GM12875 (cell line): ENCODE results near the gene FRY.

Experiments
- H3K4me3 ChIP-seq: one replicate; pipeline ENCODE4 v1.5.1; 2011; ENCODE audit warnings: low read depth, low read length, control low read depth
- TF ChIP-seq, protein P1 (sequence below): IDR thresholded peaks from 2 replicates; pipeline ENCODE4 v1.5.1; 2011; ENCODE audit warnings: low read depth, mild to moderate bottlenecking, control low read depth, inconsistent platforms, low read length, moderate library complexity, borderline replicate concordance; ENCODE audit not compliant: insufficient read depth

FRY gene

DNA sequence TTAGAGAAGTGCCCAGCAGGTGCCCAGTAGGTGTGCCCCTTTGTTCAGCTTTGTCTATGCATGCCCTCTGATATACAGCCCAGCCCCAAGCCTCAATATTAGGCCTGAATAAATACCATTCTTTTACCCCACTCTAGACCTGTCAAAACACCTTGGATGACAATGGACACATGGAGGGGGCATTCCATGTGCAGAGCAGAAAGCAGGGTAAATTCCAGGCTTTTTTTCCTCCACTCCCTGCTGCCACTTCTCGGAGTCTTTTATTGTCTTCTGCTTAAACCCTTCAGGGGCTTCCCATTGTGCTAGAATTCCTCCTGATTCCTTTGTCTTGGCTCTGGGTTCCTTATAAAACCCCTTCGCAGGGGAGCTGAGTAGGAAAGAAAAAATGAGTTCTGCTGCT is 5.8 kb upstream of the FRY start:
- TF ChIP-seq, protein P1, sequence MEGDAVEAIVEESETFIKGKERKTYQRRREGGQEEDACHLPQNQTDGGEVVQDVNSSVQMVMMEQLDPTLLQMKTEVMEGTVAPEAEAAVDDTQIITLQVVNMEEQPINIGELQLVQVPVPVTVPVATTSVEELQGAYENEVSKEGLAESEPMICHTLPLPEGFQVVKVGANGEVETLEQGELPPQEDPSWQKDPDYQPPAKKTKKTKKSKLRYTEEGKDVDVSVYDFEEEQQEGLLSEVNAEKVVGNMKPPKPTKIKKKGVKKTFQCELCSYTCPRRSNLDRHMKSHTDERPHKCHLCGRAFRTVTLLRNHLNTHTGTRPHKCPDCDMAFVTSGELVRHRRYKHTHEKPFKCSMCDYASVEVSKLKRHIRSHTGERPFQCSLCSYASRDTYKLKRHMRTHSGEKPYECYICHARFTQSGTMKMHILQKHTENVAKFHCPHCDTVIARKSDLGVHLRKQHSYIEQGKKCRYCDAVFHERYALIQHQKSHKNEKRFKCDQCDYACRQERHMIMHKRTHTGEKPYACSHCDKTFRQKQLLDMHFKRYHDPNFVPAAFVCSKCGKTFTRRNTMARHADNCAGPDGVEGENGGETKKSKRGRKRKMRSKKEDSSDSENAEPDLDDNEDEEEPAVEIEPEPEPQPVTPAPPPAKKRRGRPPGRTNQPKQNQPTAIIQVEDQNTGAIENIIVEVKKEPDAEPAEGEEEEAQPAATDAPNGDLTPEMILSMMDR = no peak
- H3K4me3 ChIP-seq = no peak overlapping the region

DNA sequence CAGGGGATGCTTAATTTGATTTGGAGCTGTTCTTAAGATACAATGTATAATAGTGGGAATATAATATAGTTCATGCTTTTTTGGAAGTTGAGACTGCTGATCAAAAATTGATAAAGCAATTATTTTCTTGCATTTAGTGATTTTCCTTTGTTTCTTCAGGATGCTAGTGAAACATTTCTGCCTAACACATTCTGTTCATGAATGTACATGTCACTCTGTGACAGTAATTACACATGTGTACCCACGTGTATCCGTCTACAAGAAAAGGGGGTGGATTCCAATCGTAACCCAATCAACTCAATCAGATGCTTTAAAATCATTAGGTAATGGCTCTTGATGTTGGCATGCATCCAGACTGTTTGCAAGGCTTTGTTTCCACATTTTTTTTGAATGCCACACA is 5.0 kb upstream of the FRY start:
- no peak overlapping the region for H3K4me3 ChIP-seq
- TF ChIP-seq, protein P1 = no peak

DNA sequence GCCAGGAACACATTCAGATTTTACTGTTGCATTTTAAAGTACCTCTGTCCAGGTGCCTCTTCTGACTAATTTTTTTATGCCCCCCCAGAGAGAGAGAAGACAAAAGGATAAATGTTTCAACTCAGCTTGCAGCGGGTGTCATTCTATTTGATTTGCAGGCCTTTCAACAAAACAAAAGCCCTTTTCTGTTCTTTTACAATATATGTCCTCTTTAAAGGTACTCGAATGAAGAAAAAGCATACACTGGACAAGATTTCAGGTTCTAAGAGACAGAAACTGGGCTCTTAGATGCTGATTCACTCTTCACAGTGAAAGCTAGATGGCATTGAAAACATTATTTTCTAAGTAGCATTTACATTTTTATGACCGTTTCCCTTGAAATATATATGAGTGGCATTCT is 2.9 kb upstream of the FRY start:
- TF ChIP-seq, protein P1 = no peak

DNA sequence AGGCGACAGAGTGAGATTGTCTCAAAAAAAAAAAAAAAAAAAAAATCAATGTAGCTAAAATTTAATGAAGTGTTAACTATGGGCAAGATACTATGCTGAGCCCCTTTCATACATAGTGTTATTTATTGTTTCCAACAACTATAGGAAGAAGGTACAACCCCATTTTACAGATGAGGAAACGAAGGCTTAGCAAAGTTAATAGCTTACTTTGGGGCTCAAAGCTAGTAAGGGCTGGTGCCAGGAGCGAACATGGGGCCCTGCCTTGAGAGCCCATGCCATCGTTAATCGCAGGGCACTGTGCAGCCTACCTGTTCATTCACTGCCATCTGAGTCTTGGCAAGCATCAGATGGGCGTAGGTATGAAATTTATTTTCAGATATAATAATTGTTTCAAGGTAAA is 1.9 kb upstream of the FRY start:
- TF ChIP-seq, protein P1 = no peak
- no peak overlapping the region for H3K4me3 ChIP-seq

More for the DNA sequence above, 2.9 kb upstream of the FRY start:
- no peak overlapping the region for H3K4me3 ChIP-seq

DNA sequence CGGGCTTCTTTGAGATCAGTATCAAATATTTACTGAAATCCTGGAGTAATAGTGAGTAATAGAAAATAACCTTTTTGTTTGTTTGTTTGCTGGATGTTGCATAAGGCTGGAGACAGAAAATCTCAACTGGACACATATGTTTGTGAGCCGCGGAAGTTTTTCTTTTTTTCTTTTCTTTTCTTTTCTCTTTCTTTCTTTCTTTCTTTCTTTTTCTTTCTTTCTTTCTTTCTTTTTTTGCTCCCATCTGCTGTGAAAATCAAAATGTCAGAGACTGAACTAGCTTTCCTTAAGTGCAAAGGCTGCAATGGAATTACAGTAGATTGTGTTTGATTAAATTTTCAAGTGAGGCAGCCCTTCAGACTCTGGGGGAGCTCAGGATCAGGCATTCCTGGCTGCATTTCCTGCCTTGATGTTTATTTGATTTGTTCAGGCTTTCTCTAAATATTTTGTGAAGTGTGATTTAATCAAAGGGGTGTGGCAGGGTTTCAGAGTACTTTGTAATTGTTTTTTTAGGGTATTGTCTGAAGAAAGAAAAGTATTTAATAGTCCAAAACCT is 319 bp downstream of the FRY start:
- TF ChIP-seq, protein P1 = no peak
- H3K4me3 ChIP-seq = peak overlapping the region; percentile 86

DNA sequence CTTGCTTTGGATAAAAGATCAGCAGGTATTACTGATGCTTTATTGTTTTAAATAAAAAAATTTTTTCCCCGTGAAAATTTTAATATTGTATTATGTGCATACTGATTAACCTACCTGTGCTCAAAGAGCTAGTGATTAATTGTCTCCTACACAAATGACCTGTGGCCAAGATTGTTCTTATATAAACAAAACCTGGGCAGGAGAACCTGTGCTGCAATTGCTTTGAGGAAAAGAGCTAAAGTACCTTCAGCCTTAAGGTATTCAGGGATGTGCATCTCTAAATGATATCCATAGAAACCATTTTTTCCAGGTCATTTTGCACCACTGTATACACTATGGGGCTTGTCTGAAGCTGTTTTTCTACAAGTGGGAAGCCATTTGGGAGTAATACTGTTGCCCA is 1.2 kb downstream of the FRY start:
- TF ChIP-seq, protein P1 = no peak
- H3K4me3 ChIP-seq = no peak overlapping the region

DNA sequence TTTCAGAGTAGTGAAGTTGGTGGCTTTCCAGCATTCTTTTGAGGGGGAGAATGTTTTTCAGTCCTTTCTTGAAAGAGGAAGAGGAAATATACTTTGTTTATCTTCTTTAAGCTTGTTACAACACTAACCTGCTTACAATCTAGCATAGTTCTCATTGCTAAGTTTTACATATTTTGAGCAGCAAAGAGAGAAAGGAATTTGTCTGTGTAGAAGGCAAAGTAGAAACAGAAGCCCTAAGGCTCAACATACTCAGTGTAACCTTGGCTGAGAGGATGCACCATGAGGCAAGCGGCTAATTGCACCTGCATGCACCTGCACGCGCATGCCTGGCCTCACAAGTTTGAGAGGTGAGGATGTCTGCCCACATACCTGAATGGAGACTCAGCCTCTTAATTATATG is 2.2 kb downstream of the FRY start:
- TF ChIP-seq, protein P1 = no peak
- H3K4me3 ChIP-seq = no peak overlapping the region
